Head of caudate nucleus (tissue), 42 donors: ENCODE data around the gene SLC11A1.
A peak's percentile ranks its signal among the peaks of the same experiment; 100 is the strongest.

Experiments
- DNase-seq, 42 donors: peaks; one replicate each; pipeline versions ENCODE4 v3.0.0 to v3.0.0-alpha.2; 2020 to 2021; ENCODE audit warnings: mixed read lengths in 7 of 42
- intact Hi-C: fragments of 100-400 bp; cut with DNase I; formaldehyde crosslinking; loops from one replicate; pipeline ENCODE4 v1.15.0; 2022

The SLC11A1 gene

GRCh38 chr2:218363736-218364135, 18.3 kb upstream of the SLC11A1 start:
- intact Hi-C loops, result no loop called here
- DNase-seq, result no peak

- no peak for DNase-seq
- intact Hi-C loops, result no loop called here
These were observed 17.9 kb upstream of the SLC11A1 start for GRCh38 chr2:218364196-218364595.

GRCh38 chr2:218366621-218367414, 15.3 kb upstream of the SLC11A1 start:
- no peak for DNase-seq
- intact Hi-C loops, result no loop called here

- intact Hi-C loops, result no loop called here
- DNase-seq, result peak; percentile 31 to 86 (median 72)
These were observed 14.5 kb upstream of the SLC11A1 start for GRCh38 chr2:218367415-218368149.

- intact Hi-C loops, result no loop called here
- DNase-seq, result no peak
These were observed 13.9 kb upstream of the SLC11A1 start for GRCh38 chr2:218368150-218368528.

- intact Hi-C loops, result no loop called here
- DNase-seq, result peak in 1 of 42 donors; percentile 40
These were observed 13.4 kb upstream of the SLC11A1 start for GRCh38 chr2:218368621-218369153.

- intact Hi-C loops, result no loop called here
- DNase-seq, result no peak
These were observed 12.7 kb upstream of the SLC11A1 start for GRCh38 chr2:218369330-218369729.

GRCh38 chr2:218370410-218371063, 11.5 kb upstream of the SLC11A1 start:
- intact Hi-C loops, result no loop called here
- DNase-seq, result peak in 21 of 42 donors; percentile 17 to 81 (median 41)

GRCh38 chr2:218371983-218372350, 10.1 kb upstream of the SLC11A1 start:
- intact Hi-C loops, result no loop called here
- no peak for DNase-seq

- DNase-seq, result no peak
- intact Hi-C loops, result no loop called here
These were observed 7.3 kb upstream of the SLC11A1 start for GRCh38 chr2:218374795-218375194.

- intact Hi-C loops, result no loop called here
- DNase-seq, result no peak
These were observed 6.9 kb upstream of the SLC11A1 start for GRCh38 chr2:218375212-218375611.

GRCh38 chr2:218378053-218378452, 4.0 kb upstream of the SLC11A1 start:
- DNase-seq, result no peak
- intact Hi-C loops, result no loop called here

GRCh38 chr2:218382785-218383184, 712 bp downstream of the SLC11A1 start:
- DNase-seq, result no peak
- intact Hi-C loops, result no loop called here

GRCh38 chr2:218383892-218384519, 1.9 kb downstream of the SLC11A1 start:
- DNase-seq, result peak in 19 of 42 donors; percentile 37 to 81 (median 58)
- intact Hi-C loops, result no loop called here

- intact Hi-C loops, result no loop called here
- no peak for DNase-seq
These were observed 2.9 kb downstream of the SLC11A1 start for GRCh38 chr2:218384975-218385374.

- no peak for DNase-seq
- intact Hi-C loops, result no loop called here
These were observed 4.7 kb downstream of the SLC11A1 start for GRCh38 chr2:218386505-218387368.

- peak in 1 of 42 donors; percentile 21 for DNase-seq
These were observed 5.5 kb downstream of the SLC11A1 start for GRCh38 chr2:218387369-218388194.

More at GRCh38 chr2:218387369-218388194, 5.5 kb downstream of the SLC11A1 start:
- intact Hi-C loops, result no loop called here
